ENCODE results near the gene ATF7.
"Not testable (repeated sequence)": the region's sequence is repeated elsewhere in the genome, so short reads cannot be mapped to it uniquely, and the experiment has no call there.

ATF7 gene

DNA sequence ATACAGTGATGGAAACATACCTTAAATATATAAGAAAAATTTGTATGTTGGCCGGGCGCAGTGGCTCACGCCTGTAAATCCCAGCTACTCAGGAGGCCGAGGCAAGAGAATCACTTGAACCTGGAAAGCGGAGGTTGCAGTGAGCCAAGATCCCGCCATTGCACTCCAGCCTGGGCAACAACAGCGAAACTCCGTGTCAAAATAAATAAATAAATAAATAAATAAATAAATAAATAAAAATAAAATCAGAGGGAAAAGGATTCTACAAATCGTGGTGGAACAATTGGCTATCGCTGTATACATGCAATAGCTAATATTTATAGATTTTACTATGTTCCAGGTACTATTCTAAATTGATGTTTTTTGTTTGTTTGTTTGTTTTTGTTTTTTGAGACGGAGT, 1.7 kb upstream of the ATF7 start:
- DNase-seq (ENCODE audit: low read depth in 2 of 2) = no peak

DNA sequence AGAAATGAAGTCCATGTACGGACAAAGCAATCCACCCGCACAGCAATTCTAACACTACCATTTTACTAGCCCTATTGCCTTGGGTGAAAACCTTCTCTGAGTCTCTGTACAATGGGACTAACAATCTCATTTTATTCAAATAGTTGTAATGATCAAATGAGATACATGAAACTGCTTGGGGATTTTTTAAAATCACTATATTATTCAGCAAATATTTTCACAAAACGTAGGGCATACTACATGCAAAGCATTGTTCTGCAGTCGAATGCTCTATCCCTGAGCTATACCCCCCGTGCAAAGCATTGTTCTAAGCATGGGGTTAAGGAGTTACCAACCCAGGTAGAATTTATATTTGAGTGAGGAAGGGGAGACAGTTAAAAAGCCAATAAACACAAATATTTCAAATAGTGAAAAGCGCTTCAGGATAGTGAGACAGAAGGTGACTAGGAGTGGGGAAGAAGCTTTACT, 554 bp upstream of the ATF7 start:
- no peak for DNase-seq (ENCODE audit: low read depth in 2 of 2)

DNA sequence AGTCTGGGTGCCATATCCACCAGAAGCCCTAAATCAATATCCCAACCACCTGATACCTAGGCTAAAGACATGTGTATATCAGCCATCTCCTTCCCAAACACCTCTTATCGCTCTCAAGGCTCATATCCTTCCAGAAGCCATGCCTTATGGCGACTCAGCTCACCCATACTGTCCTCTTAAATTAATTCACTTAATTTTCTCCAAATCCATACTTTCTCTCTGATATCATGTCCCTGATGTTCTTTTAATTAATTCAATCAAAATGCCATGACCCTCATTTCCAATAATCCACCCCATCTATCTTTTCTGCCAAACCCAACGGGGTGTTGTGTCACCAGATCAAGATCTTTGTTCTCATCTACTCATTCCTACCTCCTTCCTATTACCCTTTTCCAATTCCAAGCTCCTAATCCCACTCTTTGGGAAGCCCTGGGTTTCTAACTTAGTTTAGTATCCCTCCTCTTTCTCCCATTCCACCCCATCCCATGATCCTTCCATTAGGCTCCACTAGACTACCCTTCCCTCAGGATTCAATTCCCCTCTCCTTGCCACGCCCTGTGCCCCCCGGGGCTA, 723 bp downstream of the ATF7 start:
- no peak for DNase-seq (ENCODE audit: low read depth in 2 of 2)

DNA sequence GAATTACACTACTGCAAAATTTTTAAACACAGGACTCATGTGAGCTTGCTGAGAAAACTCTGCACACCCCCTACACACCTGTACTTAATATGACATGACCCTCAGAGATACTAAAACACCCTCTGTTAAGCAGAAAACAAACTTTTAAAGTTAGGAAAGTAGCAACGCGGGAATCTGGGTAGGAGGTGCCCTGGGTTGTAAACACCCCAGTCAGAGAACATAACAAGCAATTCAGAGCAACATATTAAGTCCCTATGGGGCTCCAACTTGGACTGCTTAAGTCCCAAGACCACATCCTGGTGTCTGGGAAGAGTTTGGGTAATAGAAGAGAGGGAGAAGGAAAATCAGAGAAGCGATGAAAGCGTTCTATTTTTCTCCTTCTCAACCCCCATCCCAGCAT, 1.2 kb downstream of the ATF7 start:
- no peak for DNase-seq (ENCODE audit: low read depth in 2 of 2)

DNA sequence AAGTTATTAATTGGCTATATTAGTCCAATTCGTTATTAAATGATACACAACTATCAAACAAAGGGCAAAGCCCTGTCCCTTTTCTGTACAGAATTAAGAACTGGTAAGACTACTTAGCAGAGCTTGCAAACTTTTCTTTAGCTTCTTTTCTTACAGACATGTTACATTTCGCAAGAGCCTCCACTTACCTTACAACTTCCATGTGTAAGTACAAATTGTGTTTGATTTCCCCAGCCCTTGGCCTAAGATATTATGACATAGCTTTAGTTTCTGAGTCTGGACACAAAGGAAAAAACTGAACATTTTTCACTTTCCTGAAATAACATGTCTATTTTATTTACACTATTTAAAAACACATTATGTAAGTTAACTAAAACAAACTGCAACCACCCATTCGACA, 1.7 kb downstream of the ATF7 start:
- no peak for DNase-seq (ENCODE audit: low read depth in 2 of 2)

DNA sequence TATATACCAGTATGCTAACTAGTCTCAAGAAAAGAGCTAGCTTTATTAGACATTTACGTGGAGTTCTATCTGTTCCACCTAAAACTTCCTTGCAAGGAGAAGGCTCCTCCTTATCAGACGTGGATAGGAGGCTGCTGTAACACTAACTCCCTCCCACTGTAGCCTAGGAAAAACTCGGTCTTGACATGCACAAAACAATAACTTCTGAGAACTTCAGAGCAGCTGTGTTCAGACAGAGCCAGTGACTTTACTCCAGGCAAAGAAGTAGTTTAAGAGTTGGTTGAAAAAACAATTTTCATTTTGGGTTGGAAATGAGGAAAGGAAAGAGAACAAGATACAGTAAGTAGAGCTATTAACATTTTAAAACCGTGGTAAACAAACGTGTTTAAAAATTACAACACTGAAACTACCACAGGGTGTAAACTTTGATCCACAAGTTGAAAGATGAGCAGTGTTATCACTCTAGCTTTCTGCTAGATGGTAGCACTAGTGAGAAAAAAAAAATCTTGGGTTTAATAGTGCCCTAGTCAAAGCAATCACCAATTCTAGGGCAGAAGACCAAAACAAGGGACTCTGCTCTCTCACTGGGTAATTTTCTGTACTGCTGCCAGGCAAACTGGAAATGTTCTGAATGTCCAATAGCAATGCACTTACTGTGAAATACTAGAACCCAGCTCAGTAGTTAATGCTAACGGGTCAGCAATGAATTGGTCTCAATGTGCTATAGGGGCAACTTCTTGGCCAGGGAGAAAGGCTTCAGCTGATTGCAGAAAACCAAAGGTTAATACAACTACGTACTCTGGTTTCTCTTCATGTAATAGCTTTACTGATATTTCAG, 2.4 kb downstream of the ATF7 start:
- DNase-seq (ENCODE audit: low read depth in 2 of 2) = no peak

DNA sequence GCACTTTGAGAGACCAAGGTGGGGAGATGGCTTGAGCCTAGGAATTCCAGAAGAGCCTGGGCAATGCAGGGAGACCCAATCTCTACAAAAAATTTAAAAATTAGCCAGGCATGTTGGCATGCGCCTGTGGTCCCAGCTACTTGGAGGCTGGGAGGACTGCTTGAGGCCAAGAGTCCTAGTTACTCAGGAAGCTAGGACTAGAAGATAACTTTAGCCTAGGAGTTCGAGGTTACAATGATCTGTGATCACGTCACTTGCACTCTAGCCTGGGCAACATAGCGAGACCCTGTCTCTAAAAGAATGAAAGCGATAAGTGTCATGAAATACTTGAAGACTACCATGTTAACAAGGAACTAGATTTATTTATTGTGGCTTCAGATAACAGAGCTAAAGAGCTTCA, 3.5 kb downstream of the ATF7 start:
- DNase-seq (ENCODE audit: low read depth in 2 of 2) = no peak

DNA sequence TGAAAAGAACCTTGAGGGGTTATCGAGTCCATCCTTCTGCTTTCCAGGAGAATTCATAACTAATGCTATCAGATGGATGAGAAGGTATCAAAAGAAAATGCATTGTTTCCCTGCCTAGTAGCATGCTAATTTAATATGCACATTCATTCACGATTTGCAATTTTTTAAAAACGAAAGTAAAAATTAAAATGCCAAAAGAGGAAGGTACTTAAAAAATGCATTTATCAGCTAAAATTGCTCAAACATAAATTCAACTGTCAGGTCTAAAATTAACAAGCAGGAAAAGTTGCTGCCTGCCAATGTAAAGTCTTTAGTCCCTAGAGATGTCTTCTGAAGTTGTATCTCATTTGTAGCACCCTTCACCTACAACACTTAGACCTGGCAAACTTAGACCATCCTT, 7.9 kb downstream of the ATF7 start:
- DNase-seq (ENCODE audit: low read depth in 2 of 2) = no peak

DNA sequence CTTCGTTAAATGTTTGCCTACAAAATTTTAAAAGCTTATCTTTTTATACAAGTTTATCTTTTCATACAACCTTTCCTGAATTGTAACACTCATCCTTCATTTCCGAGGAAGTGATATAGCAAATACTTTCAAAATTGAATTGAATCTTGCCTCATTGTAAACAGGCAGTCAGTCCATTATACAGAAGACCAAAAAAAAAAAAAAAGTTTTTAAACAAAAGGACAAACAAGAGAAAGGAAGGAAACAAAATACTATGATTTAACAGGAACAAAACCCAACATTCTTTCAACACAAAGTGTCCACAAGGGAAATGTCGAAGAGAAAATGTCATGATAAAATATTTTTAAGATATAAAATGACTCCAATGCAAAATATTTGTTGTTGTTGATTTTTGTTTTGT, 8.5 kb downstream of the ATF7 start:
- no peak for DNase-seq (ENCODE audit: low read depth in 2 of 2)

DNA sequence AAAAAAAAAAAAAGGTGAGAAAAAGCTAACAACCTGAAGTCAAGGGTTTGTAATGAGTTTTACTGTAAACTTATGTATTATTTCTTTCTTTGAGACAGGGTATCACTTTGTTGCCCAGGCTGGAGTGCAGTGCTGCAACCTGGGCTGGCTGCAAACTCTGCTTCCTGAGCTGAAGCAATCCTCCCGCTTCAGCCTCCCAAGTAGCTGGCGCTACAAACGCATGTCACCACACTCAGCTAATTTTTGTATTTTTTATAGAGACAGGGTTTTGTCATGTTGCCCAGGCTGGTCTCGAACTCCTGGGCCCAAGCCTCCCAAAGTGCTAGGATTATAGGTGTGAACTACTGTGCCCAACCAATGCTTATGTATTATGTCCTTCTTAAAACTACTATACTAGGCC, 9.2 kb downstream of the ATF7 start:
- no peak for DNase-seq (ENCODE audit: low read depth in 2 of 2)

DNA sequence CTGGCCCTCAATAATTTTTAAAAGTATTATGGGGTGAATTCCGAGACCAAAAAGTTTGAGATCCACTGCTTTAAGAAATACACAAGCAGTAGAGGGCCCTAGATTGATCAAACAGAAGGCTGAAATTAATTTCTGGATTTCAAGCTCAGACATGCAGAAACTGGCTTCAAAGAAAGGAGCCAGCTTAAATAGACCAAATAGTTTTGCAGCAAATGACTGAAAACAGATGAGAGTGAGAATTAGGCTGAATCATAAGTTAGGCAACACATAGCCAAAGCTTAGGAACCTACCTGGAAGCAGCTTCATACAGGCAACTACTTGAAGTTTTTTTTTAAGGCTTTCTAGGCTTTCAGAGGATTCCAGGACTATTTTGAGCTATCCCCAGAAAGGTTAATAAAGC, 12.4 kb downstream of the ATF7 start:
- DNase-seq (ENCODE audit: low read depth in 2 of 2) = no peak

DNA sequence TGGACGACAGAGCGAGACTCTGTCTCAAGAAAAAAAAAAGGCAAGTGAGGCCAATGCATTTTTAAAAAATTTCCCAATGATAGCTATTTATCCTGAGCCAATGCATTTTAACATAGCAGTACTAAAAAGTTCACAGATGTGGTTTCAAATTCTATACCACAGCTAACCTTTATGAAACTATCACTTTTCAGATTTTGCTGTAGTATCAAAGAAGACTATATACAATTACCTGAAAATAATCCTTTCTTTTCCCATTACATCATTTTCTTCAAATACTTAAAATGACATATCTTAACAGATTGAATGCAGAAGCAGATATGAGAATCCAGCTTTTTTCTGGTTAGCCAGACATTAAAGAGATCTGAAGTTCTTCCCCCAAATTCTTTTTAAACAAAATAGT, 13.2 kb downstream of the ATF7 start:
- no peak for DNase-seq (ENCODE audit: low read depth in 2 of 2)

DNA sequence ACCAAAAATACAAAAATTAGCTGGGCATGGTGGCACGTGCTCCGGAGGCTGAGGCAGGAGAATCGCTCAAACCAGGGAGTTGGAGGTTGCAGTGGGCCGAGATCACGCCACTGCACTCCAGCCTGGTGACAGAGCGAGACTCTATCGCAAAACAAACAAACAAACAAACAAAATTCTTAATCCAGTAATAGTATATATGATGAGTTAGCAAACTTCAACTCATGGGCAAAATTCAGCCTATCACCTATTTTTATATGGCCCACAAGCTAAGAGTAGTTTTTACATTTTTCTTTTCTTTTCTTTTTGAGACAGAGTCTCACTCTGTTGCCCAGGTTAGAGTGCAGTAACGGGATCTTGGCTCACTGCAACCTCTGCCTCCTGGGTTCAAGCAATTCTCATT, 14.9 kb downstream of the ATF7 start:
- DNase-seq (ENCODE audit: low read depth in 2 of 2) = no peak

DNA sequence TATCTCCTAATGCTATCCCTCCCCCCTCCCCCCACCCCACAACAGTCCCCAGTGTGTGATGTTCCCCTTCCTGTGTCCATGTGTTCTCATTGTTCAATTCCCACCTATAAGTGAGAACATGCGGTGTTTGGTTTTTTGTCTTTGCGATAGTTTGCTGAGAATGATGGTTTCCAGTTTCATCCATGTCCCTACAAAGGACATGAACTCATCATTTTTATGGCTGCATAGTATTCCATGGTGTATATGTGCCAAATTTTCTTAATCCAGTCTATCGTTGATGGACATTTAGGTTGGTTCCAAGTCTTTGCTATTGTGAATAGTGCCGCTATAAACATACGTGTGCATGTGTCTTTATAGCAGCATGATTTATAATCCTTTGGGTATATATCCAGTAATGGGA, 19.5 kb downstream of the ATF7 start:
- DNase-seq (ENCODE audit: low read depth in 2 of 2) = not testable (repeated sequence)

DNA sequence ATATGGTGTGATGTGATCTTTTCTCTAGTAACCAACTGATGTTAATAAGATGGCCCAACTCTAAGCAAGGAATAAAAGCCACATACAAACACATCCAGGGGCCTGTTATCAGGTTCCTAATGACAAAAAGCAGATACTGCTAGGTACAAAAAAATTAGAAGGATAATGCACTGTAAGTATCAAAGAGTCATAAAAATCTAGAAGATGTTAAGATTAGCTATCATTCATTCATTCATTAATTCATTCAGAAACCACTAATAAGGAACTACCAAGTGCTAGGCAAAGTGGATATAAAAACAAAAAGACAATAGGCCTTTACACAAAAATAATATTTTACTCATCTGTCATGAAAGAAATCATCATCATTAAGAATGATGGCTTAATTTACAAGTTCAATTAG, 21.6 kb downstream of the ATF7 start:
- no peak for DNase-seq (ENCODE audit: low read depth in 2 of 2)

DNA sequence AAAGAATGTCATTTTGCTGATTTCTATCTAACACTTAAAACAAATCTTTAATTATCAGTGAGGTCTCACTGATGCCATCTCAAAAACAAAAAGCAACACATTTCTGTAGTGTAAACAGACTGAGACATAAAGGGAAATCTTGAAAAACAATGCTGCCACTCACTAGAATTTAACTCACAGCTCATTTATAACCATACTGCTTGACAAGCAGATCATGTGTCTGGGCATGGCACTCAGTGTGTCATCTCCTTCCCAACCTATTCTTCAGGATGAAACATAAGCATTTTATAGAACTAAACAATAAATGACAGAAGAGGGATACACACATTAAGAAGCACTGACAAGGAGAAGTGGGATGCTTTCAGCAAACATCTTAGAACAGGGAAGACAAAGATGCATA, 22.4 kb downstream of the ATF7 start:
- DNase-seq (ENCODE audit: low read depth in 2 of 2) = no peak

DNA sequence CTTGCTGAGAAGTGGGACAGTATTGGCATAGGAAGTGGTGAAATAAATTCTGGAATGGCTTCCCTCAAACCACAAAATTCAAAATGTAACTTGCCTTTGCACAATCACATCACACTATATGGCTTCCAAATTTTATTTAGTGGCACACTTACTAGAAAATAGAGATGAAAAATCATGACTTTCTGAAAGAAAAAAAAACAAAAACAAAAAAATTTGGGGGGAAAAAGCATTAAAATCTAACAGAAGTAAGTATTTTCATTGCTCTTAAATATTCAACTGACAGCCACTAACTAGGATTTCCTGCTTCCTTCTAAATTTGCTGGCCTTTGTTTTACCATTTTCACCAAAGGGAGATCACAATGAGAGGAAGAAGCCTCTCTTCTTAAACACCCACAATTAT, 23.0 kb downstream of the ATF7 start:
- no peak for DNase-seq (ENCODE audit: low read depth in 2 of 2)

DNA sequence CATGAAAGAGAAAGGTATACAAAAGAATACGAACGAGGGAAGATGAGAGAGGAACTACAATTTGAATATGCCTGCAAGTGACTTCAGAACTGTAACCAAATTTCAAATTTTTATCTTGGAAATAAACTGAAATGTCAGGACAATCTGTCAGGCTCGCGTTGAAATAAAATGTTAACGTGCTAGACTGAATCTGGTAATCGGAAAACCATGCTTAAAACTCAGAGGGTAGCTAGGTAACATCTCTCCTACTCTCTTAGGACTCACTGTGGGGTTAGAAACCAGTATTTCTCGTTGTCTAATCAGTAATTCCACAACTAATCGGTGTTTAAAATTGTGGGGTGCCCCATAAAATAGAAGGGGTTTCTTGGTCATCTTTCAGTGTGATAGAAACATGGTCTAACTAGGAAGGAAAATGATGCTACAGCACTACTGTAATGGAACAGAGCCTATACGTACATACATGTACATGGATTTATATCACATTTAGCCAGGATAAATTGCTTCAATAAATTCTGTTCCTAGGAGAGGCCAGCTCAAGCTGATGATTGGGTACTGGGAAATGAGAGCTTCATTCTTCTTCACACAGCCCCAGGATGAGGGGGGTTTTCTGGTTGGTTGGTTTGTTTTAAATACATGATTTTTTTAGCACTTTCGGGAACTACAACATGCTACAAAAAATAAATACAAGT, 23.9 kb downstream of the ATF7 start:
- no peak for DNase-seq (ENCODE audit: low read depth in 2 of 2)

DNA sequence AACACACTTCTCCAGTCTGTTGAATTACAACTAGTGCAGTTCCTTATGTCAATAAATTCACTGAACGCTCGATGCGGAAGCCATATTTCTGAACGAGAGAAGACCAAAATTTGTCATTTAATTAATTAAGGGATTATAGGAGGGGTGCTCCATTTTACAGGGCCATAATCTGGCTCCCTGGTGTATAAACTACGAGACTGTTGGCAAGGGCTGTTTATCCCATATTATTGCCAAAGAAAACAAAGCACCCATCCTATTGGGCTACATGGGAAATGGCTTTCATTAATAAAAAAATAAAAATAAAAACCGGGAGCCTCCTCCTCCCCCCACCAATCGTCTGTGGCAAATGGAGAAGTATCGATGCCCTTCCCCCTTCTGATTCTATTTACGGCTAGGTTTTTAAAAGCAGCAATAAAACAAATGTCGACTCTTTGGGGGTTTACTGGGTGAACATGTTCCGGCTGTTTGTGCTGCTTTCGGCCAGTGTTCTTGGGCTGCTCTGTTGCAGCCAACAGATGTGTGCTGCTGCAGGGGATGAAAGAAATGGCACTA, 24.8 kb downstream of the ATF7 start:
- DNase-seq (ENCODE audit: low read depth in 2 of 2) = no peak

DNA sequence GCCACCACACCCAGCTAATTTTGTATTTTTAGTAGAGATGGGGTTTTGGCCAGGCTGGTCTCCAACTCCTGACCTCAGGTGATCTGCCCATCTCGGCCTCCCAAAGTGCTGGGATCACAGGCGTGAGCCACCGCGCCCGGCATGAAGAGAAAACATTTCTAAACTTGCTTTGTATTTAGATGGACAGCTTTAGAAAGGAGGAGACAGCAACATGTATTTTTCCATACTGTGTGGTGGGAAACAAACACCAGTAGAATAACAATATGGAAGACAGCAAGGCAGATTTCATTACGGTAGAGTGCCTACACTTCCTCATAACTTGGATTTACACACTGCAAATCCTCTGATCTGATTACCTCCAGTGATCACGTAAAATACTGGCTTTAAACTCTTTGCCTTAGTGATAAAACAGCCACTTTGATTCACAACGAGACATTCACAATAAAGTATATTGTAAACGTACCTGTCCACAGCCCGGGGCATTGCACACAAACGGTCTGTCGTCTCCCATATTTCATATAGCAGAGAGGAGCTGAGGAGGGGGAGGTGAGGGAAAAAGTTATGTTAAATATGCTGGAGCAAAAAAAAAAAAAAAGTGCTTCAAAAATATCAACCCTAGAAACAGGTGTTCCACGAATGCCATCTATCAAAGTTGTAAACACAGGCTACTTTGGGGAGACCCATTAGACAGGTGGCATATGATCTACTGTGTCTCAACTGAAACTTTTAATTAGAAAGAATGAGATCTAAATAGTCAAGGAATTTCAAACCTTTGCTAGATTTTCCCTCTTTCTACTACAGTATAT, 25.5 kb downstream of the ATF7 start:
- no peak for DNase-seq (ENCODE audit: low read depth in 2 of 2)

DNA sequence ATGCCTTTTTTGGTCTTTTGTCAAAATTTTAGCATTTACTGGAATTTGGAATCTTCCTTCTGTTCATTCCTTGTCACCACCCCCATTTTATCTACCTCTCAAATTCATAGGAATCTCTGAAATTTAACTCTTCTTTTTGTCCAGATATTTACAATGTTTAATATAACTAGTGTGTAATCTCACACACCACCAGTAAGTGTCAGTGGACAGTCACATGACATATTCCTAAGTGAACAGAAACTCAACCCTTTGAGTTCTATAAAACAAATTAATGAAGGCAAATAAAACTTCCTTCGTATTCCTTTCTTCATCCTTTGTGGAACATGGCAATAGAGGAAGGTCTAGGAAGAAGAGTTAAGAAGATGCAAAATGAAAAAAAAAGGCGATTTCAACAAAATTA, 26.6 kb downstream of the ATF7 start:
- DNase-seq (ENCODE audit: low read depth in 2 of 2) = no peak

DNA sequence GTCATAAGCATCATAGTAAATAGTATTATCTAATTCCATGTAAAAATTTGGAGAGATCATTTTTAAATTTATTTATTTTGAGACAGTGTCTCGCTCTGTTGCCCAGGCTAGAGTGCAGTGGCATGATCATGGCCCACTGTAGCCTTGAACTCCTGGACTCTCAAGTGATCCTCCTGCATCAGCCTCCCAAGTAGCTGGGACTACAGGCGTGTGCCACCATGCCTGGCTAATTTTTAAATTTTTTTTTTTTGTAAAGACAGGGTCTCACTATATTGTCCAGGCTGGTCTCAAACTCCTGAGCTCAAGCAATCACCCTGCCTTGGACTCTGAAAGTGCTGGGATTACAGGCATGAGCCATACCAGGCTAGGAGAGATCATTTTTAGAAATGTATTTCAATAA, 27.2 kb downstream of the ATF7 start:
- not testable (repeated sequence) for DNase-seq (ENCODE audit: low read depth in 2 of 2)
